Sciatic nerve (tissue), 2 donors: Measurements from ENCODE around the gene CEP78. TPM values are rescaled to one million over a fixed set of nuclear protein-coding genes. Genes with fewer than 3 reads are reported as not detected.
"Not testable (repeated sequence)": the region's sequence is repeated elsewhere in the genome, so short reads cannot be mapped to it uniquely, and the experiment has no call there.

ENCODE experiments used
- ATAC-seq: fragments of 200-7000 bp; cut with Tn5 transposase; one replicate; pipeline ENCODE4 v1.9.1; 2020; ENCODE audit warnings: mild to moderate bottlenecking, moderate library complexity
- DNase-seq: peaks from one replicate; pipeline ENCODE4 v3.0.0-alpha.2; 2020; ENCODE audit warnings: low spot score
- intact Hi-C: fragments of 100-400 bp; cut with DNase I; formaldehyde crosslinking; loops from one replicate; pipeline ENCODE4 v1.14.2; 2022
- total RNA-seq: library from RNA; stranded (reverse); fragmentation: NEBNext Ultra II Directional; extraction: Animal tissue kit (Norgen Biotek cat#: 25700); gene quantifications from one replicate; pipeline ENCODE4 v1.2.1, GENCODE V29; 2021
- donor health status: DM: no; HTN: no; CAD: no.
- donor health status: DM: no; HTN: no; CAD: no.

The CEP78 gene
- total RNA-seq, 1 donor from 2014 or later = 19.8 TPM

DNA sequence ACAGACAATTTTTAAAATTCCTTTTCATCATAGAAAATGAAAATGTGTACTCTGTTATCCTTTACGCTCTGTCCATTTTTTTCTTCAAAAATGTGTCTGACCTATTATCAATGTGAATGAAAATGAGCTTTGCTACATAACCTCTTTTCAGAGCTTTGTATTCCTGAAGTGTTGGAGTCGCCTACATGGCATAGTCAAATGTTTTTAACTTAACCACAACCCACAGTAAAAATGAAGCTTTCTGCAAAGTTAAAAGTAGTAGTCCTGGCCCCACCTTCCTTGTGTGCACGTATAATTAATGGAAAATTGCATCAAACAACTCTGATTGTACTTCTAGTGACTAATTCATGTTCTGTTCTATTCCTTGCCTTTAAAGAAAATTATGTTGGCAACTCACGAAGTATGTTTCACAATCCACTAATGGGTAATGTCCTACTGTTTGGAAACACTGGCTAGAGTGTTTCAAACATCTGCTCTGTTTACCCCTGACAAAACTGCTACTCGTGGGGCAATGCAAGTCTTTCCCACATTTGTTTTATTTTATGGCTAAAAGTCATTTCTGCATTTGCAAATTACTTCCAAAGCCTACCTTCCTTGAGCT, 42.4 kb downstream of the CEP78 start:
- DNase-seq (no peak), ATAC-seq (peak; percentile 94)
- intact Hi-C loops = no loop called here

DNA sequence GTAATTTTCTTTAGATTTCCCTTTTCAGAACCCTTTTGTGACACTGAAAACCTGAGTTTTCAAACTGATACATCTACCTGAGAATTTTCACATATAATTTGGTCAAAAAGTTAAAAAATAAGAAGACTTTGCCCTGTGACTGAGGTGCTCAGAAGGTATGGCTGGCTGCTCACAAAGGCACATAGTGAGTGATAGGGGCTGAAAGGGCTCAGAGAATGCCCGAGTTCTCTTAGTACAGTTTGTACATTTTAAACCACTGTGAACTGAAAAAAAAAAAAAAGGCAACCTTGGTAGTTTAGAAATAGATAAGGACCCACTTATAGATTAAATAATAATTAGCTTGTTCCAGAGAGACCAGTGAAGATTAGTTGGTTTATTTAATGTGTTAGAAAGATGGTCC, 42.9 kb downstream of the CEP78 start:
- intact Hi-C loops = no loop called here
- no peak for ATAC-seq
- DNase-seq = no peak

DNA sequence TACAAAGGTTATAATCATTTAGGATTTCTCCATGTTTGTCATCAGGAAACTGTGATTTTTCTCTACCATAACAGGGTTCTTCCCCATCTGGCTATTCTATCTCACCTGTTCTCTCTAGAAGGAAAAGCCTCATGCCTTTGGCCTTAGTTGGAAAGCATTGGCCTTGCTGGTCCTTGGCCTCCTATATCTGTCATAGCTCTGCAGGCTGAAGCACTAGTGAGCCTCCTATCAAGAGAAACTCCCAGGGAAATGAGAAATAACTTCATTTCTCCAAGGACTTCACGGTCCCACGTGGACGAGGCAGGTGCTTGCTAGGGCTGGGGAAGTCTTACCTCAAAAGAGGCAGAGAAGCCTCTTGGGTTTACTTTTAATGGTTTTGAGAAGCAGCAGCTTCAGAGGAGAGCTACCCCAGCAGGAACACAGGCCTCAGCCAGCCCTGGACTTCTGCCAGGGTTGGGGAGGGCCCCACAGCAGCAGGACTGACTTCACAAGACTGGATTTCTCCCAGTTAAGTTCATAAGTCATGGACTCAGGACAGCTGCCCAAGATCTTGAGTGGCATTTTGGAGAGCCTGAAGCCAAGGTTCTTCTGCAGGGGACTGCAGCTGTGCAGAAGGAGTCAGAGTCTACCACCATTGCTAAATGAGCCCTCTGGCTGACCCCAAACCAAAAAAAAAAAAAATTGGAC, 45.2 kb downstream of the CEP78 start:
- intact Hi-C loops = no loop called here
- peak; percentile 78 for DNase-seq
- peak; percentile 88 for ATAC-seq

DNA sequence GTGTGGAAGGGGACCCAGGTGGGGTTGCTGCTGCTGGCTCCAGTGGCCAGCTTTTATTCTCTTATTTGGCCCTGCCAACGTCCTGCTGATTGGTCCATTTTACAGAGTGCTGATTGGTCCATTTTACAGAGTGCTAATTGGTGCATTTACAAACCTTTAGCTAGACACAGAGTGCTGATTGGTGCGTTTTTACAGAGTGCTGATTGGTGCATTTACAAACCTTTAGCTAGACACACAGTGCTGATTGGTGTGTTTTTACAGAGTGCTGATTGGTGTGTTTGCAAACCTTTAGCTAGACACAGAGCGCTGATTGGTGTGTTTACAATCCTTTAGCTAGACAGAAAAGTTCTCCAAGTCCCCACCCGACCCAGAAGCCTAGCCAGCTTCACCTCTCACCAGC, 48.3 kb downstream of the CEP78 start:
- intact Hi-C loops, ATAC-seq, DNase-seq: not testable (repeated sequence)

DNA sequence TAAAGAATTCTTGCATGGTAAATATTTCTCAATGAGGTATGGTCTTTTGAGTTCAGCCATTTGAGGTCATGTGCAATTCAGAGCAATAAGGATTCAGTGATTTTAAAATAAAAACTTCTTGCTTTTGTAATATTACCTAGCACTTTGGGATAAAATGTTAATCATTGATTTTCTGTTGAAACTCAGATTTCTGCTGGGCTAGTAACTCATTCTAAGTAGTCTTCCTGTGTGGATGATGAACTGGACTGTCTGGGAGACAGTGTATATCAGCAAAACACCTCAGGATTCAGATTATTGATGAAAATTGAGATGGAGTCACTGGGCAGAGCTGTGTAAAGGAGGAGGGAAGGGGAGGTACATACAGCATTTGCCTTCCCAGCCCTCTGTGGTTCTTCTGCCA, 50.2 kb downstream of the CEP78 start:
- ATAC-seq (no peak), DNase-seq (no peak)
- intact Hi-C loops = no loop called here

DNA sequence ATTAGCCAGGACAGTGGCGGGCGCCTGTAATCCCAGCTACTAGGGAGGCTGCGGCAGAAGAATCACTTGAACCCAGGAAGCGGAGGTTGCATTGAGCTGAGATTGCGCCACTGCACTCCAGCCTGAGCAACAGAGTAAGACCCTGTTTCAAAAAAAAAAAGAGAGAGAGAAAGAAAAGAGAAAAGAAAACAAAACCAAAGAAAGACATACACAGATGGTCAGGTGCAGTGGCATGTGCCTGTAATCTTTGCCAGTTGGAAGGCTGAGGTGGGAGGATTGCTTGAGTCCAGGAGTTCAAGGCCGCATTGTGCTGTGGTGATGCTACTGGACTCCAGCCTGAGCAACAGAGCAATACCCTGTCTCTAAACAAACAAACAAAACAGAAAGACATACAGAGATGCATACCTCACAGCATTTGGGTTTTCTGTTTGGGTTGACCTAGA, 51.1 kb downstream of the CEP78 start:
- no peak for DNase-seq
- intact Hi-C loops = no loop called here
- ATAC-seq = no peak

DNA sequence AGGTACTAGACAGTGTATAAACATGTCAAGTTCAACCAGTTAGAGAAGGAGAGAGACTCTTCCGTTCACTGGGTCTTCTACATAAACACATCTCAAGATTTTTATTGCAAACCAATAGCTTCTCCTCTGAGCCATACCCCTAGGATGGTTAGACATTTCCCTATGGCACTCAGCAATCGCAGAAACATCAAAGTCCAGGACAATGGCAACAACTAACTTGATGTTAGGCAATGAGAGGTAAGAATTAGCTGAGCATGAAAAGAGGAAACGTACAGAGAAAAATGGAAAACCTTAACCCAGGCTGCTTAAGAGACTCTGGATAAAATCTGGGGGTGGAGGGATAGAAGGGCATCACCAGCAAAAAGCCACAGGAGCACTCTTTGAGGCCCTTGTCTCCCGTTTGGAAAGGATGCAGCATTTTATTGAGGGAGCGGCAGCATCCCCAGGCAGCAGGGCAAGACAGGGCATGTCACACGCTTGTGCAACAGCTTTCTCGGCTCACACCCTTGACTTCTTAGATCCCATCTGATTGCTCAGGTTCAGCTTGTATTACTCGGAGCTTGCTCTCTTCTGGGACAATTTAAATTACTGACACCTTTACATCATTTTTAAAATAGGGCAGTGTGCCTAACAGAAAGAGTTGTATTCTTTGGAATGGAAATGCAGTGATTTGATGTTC, 52.5 kb downstream of the CEP78 start:
- DNase-seq = no peak
- no peak for ATAC-seq
- intact Hi-C loops = no loop called here

DNA sequence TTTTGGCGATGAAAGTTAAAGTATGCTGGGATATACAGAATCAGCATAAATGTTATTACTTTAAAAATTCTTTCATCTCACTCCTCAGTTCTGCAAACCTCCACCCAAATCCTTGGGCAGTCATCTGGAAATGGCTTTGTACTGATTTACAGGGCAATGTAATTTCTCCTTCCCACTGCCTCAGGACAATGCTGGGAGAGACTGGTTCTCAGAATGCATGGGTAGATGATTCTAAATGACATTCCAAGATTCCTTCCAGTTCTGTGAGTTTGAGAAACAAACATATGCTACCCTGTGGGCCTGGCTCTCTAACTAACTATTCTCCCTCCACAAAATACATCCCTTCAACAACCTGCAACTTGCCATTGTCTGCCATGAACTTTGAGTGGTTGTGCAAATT, 53.6 kb downstream of the CEP78 start:
- ATAC-seq (no peak), DNase-seq (no peak)
- intact Hi-C loops = no loop called here

DNA sequence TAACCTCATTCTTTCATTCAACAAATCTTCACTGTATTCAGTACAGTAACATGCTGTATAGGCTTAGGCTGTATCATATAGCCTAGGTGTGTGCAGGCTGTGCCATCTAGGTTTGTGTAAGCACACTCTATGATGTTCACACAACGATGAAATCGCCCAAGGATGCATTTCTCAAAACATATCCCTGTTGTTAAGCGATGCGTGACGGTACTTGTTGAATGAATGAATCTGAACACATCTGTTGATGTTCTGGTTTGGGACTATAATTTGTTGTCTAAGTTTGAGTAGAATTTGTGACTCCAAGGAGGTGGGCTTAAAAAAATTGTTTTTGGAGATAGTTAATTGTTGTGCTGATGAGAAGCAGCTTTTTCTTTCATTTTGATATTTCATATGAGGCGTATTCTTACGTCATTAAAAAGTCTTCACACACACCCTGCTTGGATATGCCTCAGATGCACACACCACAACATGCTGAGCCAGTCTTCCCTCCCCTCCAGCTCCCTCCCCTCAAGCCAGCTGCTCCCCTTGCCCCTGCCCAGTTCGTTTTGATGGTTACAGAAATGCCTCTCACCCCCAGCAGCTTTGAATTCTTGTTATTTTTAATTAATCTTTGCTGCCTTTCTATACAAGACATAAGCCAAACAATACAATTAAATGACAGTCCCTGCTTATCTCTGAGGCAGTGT, 55.5 kb downstream of the CEP78 start:
- ATAC-seq = no peak
- intact Hi-C loops = no loop called here
- DNase-seq = no peak

DNA sequence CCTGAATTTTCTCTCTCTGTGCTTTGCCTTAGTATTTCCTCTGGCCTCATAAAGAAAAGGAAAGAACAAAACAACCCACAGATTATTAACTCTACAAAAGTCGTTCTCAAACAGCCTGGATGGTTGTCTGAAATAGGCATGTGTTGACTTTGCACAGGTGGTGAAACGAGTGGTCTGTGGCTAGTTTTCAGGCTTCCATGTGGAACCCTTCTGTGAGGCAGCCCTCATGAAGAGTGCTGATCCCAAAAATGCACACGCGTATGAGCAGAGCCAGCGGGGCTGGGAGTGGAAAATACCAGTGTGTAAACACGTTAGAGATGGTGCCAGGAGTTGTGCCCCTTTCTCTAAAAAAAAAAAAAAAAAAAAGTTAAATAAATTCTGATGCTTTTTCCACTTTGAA, 56.2 kb downstream of the CEP78 start:
- intact Hi-C loops = no loop called here
- ATAC-seq (no peak), DNase-seq (no peak)

DNA sequence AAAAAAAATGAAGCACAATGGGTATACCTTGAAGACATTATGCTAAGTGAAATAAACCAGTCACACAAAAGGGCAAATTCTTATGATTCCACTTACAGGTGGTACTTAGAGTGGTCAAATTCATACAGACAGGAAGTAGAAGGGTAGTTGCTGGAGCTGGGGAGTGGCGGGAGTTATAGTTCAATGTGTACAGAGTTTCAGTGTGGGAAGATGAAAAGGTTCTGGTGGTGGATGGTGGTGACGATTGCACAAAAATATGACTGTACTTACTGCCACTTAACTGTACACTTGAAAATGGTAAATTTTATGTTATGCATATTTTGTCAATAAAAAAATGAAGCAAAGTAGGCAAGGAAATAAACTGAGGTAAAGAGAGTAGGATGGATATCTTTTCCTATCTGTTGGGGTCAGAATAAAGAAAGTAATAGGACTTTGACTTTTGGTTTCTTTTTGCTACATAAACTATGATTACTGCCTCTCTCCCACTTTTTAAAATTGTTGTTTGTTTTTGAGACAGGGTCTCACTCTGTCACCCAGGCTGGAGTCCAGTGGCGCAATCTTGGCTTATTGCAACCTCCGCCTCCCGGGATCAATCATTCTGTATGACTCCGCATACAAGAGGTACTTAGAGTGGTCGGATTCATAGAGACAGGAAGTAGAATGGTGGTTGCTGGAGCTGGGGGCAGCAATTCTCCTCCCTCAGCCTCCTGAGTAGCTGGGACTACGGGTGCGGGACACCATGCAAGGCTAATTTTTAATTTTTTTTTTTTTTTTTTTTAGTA, 57.0 kb downstream of the CEP78 start:
- no peak for ATAC-seq
- intact Hi-C loops = no loop called here
- no peak for DNase-seq

DNA sequence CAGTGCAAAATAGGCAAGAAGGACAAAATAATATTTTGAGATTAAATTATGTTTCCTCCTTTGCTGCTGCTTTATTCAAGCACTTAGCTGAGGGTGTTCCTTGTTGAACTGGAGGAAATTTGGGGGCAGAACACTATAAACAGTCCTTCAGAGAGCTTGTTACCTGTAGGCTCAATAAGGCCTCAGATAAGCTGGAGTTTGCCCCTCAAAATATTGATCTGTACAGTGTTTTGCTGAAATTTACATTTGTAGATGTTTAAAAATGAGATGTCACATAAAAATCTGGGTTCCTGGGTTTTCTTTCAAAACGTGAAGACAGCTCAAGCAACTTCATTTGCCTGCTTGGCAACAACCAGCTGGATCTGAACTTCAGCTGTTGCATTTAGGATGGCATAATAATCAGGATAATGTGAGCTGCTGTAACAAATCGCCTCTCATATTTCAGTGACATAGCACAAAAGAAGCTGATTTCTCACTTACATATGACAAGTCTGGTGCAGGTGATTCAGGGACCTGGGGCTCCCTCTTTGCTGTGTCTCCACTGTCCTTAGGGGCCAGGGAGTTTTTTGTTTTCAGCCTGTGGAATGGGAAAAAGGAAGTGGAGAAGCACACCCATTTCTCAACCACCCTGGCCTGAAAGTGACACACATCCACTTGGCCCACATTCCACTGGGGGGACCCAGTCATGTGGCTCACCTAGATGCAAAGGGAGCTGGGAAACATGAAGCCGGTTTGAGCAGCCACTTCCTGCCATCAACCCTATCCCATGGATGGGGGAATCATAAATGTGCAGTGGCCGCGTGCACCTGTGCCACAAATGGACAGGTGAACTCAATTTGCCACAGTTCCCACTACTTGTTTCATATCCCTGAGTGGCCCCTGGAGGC, 58.7 kb downstream of the CEP78 start:
- DNase-seq (no peak), ATAC-seq (no peak)
- intact Hi-C loops = no loop called here

DNA sequence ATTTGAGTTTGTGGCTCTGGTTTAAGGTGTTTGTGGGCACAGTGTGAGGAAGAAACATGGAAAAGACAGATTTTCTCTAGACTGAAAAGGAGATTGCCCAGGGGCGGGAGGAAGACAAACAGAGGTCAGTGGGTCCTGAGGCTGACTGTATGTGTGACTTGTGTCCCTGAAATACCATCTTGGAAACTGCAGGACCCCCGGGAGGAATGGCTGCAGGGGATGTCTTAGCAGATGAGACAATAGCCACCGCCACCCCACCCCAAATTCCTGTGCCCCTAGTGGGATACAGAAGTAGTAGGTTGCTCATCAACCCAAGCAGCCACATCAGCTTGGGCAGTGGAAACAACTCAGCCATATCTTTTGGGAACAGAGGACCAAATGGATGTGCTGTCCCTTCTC, 59.3 kb downstream of the CEP78 start:
- no peak for ATAC-seq
- intact Hi-C loops = no loop called here

DNA sequence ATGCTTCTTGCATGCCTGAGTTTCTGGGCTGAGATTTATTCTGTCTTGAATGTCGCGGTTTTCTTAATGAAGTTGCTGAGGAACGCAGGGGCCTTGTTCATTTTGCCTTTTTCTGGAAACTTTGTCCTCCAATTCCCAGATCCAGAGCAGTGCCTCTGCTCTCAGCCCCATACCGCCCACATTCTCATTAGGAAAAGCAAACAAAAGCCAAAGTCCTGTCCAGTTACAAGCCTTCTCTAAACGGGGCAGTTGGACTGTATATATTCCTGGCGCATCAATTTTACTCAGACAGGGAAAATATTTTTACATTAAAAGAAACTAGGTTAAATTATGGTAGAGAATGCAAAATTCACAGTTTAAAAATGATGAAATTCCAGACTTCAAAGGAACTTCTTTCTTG, 59.9 kb downstream of the CEP78 start:
- ATAC-seq (no peak), DNase-seq (no peak)
- intact Hi-C loops = no loop called here

More for the DNA sequence above, 59.3 kb downstream of the CEP78 start:
- DNase-seq = no peak

DNA sequence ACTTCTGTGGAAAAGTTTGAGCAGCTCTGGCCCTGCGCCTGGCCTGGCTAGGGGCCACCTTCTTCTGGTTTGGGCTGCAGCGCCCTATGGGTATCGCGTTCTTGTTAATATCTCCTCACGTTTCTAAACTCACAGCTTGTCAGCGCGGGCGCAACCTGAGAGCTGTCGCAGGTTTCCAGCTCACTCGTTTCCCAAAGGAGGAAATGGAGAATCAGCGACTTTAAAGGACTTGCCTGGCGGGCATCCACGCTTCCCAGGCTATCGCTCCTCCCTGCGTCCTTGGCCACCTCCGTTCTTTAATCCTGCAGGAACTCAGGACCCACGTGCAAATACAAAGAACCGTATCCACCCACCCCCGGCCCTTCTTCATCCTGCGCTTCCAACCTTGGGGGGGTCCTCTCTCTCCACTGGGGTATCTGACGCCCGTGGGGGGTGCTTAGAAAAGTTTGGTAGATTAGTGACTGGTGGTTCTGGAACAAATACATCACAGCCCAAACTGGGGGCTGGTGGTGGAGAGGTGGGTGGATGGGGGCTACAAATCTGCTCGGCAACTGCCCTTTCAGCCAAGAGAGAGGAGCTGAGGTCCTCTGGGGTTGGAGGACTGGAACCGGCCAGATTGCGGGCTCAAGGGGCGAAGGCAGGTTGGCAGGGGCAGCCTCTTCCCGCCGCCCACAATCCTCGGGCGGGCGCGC, 60.5 kb downstream of the CEP78 start:
- intact Hi-C loops = no loop called here
- peak; percentile 9 for ATAC-seq
- DNase-seq = peak; percentile 63

DNA sequence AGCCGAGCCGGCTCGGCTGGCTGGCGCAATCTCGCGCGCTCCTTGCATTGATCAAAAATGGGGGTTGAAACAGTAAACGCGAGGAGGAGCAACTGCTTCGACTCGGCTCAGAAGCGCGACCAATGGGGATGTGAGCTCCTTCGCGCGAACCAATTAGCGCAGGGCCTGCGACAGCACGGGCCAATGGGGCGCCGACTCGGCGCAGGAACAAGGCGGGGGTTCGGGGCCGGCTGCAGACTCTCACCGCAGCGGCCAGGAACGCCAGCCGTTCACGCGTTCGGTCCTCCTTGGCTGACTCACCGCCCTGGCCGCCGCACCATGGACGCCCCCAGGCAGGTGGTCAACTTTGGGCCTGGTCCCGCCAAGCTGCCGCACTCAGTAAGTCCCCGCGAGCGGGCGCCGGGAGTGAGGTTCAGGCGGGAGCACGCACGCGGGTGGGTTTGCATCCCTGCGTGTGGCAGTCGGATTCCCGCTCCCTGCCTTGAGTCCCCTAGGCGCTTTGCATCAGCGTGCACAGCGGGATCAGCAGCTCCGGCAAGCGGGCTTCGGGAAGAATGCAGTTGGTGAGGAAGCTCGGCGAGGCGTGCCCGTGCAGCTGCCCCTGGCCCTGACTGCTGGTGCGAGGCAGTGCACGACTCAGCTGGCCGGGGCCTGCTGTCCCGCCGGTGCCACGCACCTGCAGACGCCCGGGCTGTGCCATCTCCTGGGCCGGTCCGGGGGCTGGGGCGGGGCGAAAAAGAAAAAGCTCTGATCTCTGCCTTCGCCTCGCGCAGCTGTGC, 61.2 kb downstream of the CEP78 start, which contains the start of gene PSAT1:
Gene PSAT1 (plus strand): TSS at position 233 of the 779 bp plus-strand sequence. CDS start 86 bp downstream, at position 319.
- DNase-seq (peak; percentile 91), ATAC-seq (peak; percentile 98)
- intact Hi-C loops = no loop called here

DNA sequence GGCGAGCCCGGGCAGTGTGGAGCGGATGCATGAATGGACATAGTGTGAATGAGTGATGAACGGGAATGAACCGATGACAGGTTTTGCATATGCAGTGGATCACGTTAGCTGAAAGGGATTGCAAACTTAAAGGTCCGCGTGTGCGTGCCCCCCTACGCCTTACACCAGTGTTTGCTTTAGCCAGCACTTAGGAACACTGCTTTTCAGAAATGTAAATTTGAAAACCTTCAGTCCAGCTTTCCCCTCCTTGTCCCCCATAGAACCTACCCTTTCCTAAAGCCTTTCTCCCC, 61.7 kb downstream of the CEP78 start:
- no peak for DNase-seq
- ATAC-seq = no peak
- intact Hi-C loops = no loop called here
